Panc1 (cell line): ENCODE measurements around the gene CLTB. TPM values are rescaled to one million over a fixed set of nuclear protein-coding genes. Genes with fewer than 3 reads are reported as not detected.
A peak's percentile ranks its signal among the peaks of the same experiment; 100 is the strongest.

Source experiments
- ATAC-seq: fragments of 200-7000 bp; cut with Tn5 transposase; 2 replicates; pipeline ENCODE4 v1.9.1; 2020; ENCODE audit warnings: mild to moderate bottlenecking, moderate library complexity
- BruUV-seq: library from RNA; stranded (reverse); fragments of 400-500 nt; replicated peaks from 2 replicates; lab custom pipeline; 2021; lab: Mats Ljungman, UMichigan
- CTCF ChIA-PET: fragments of 300-600 bp; sonication (Branson Sonifier 250); formaldehyde crosslinking; loops from one replicate; lab custom pipeline; 2022; ENCODE audit warnings: antibody characterized with exemption; lab: Charles Lee
- POLR2A ChIA-PET: fragments of 300-600 bp; sonication (Branson Sonifier 250); formaldehyde crosslinking; loops from one replicate; lab custom pipeline; 2022; ENCODE audit warnings: antibody characterized with exemption; lab: Charles Lee
- DNase-seq: peaks from one replicate; pipeline ENCODE4 v3.0.0-alpha.2; 2010; ENCODE audit warnings: low read depth, low spot score
- H3K27ac ChIP-seq: 2 replicates; pipeline ENCODE4 v1.5.1; 2011; ENCODE audit warnings: mild to moderate bottlenecking, low read length, inconsistent platforms
- H3K27me3 ChIP-seq: fragments of 200-500 bp; sonication (Bioruptor generic); 2 replicates; pipeline ENCODE4 v1.6.0; 2014; ENCODE audit warnings: low read length, inconsistent platforms; ENCODE audit not compliant: control insufficient read depth, insufficient read depth
- H3K36me3 ChIP-seq: fragments of 200-500 bp; sonication (Bioruptor generic); 2 replicates; pipeline ENCODE4 v1.5.1; 2014; ENCODE audit warnings: inconsistent platforms, mild to moderate bottlenecking, low read length, moderate library complexity; ENCODE audit not compliant: control insufficient read depth, insufficient read depth
- H3K4me1 ChIP-seq: 2 replicates; pipeline ENCODE4 v1.5.1; 2011; ENCODE audit warnings: inconsistent platforms, mild to moderate bottlenecking, low read length, moderate library complexity; ENCODE audit not compliant: control insufficient read depth, insufficient read depth
- H3K4me3 ChIP-seq, 2 experiments: 2 replicates each; pipeline ENCODE4 v1.5.1; 2011 to 2012; ENCODE audit warnings: low read depth in 2 of 2, low read length in 2 of 2, mild to moderate bottlenecking in 2 of 2, inconsistent platforms in 1 of 2, moderate library complexity in 1 of 2
- H3K9me3 ChIP-seq: fragments of 200-500 bp; sonication (Bioruptor generic); 2 replicates; pipeline ENCODE4 v1.5.1; 2014; ENCODE audit warnings: low read depth, mild to moderate bottlenecking, inconsistent platforms, low read length, moderate library complexity; ENCODE audit not compliant: control insufficient read depth, insufficient read depth
- CTCF ChIP-seq: fragments of 450-650 bp; IDR thresholded peaks from 2 replicates; pipeline ENCODE4 v1.5.1; 2017; ENCODE audit warnings: mild to moderate bottlenecking
- POLR2AphosphoS5 ChIP-seq: IDR thresholded peaks from 2 replicates; pipeline ENCODE4 v1.6.1; 2012; ENCODE audit warnings: mild to moderate bottlenecking, low read depth, low read length, moderate library complexity
- REST ChIP-seq, 2 experiments: IDR thresholded peaks; 2 replicates each; pipeline ENCODE4 v1.6.1; 2011 to 2012; ENCODE audit warnings: low read depth in 2 of 2, control low read depth in 1 of 2, low read length in 1 of 2, mild to moderate bottlenecking in 1 of 2, moderate library complexity in 1 of 2; ENCODE audit not compliant: insufficient read depth in 1 of 2
- SIN3A ChIP-seq: IDR thresholded peaks from 2 replicates; pipeline ENCODE4 v1.6.1; 2012; ENCODE audit warnings: low read depth, mild to moderate bottlenecking, low read length, moderate library complexity, borderline replicate concordance; ENCODE audit not compliant: insufficient read depth
- TCF7L2 ChIP-seq: IDR thresholded peaks from 2 replicates; pipeline ENCODE4 v1.6.1; 2011; ENCODE audit warnings: mild to moderate bottlenecking, low read depth, low read length, inconsistent platforms
- in situ Hi-C: cut with HindIII; loops from 2 replicates; pipeline ENCODE4 v1.10.0; 2016; ENCODE audit warnings: low sequenced_read_pairs, low pct_unique_long_range_greater_than_20kb
- intact Hi-C: fragments of 100-400 bp; cut with micrococcal nuclease; formaldehyde crosslinking; loops from one replicate; pipeline ENCODE4 v1.10.0; 2022; ENCODE audit not compliant: unreplicated experiment
- total RNA-seq: library from RNA; stranded (reverse); gene quantifications from one replicate; pipeline ENCODE4 v1.2.1, GENCODE V29; 2021; ENCODE audit not compliant: unreplicated experiment

CLTB gene
- total RNA-seq, 1 experiment from 2014 or later = 124 TPM

- H3K27ac ChIP-seq = peak overlapping the region; percentile 72
- no peaks in the 10 kb centered on the region for H3K9me3 ChIP-seq
- no peaks in the 10 kb centered on the region for H3K36me3 ChIP-seq
- ChIA-PET POLR2A (no interaction called here), CTCF (no interaction called here)
- intact Hi-C loops (no loop called here), in situ Hi-C loops (no loop called here)
- TF ChIP-seq TCF7L2 (no peak), CTCF (no peak), POLR2AphosphoS5 (no peak), SIN3A (no peak)
- BruUV-seq = no TSS peak
- ATAC-seq (peak; percentile 44), DNase-seq (no peak)
- peaks cover 34% of the 10 kb centered on the region for H3K4me1 ChIP-seq
- no peaks in the 10 kb centered on the region for H3K27me3 ChIP-seq
- H3K4me3 ChIP-seq = no peak overlapping the region
These were observed 24.8 kb upstream of the CLTB start for GRCh38 chr5:176440927-176441706.

GRCh38 chr5:176438959-176439757 lies 22.8 kb upstream of the CLTB start:
- H3K4me3 ChIP-seq = no peak overlapping the region
- ChIA-PET POLR2A (interaction anchor here (0.6 kb wide), 1 partner anchor 138 kb away, joined by 5 read pairs; no protein-coding TSS in a partner anchor), CTCF (no interaction called here)
- H3K9me3 ChIP-seq = no peaks in the 10 kb centered on the region
- H3K36me3 ChIP-seq = no peaks in the 10 kb centered on the region
- H3K27me3 ChIP-seq = no peaks in the 10 kb centered on the region
- H3K4me1 ChIP-seq = peaks cover 34% of the 10 kb centered on the region
- intact Hi-C loops = no loop called here
- no peak for DNase-seq
- peak overlapping the region; percentile 72 for H3K27ac ChIP-seq
- in situ Hi-C loops = no loop called here
- BruUV-seq = no TSS peak
- TF ChIP-seq TCF7L2 (no peak), POLR2AphosphoS5 (peak; percentile 40; the same call in 1 of the 2 replicates)
- peak; percentile 72 for ATAC-seq

GRCh38 chr5:176436656-176437055 lies 20.3 kb upstream of the CLTB start:
- CTCF ChIA-PET = interaction anchor here (0.7 to 1.3 kb wide), 3 partner anchors 11 to 67 kb away, joined by 4 to 6 read pairs (median 5); partner anchors contain the start of gene FAF2
- TF ChIP-seq TCF7L2 (no peak), CTCF (no peak), REST (IDR thresholded peaks at IDR 0.05; ENCODE audit: insufficient read depth in 1 of 2, low read depth in 2 of 2, low read length in 1 of 2) (no peak), POLR2AphosphoS5 (no peak), SIN3A (no peak)
- Histone ChIP-seq H3K4me3 (peak overlapping the region; percentile 34 to 58), H3K27ac (peak overlapping the region; percentile 90), H3K36me3 (no peaks in the 10 kb centered on the region), H3K4me1 (peaks cover 31% of the 10 kb centered on the region), H3K9me3 (no peaks in the 10 kb centered on the region), H3K27me3 (no peaks in the 10 kb centered on the region)
- in situ Hi-C loops (no loop called here), intact Hi-C loops (no loop called here)
- ATAC-seq (peak; percentile 82), DNase-seq (no peak)
- POLR2A ChIA-PET = interaction anchor here (0.7 kb wide), 1 partner anchor 11 kb away, joined by 7 read pairs; no protein-coding TSS in a partner anchor
- no TSS peak for BruUV-seq
